ENCODE measurements around the gene PSG2. TPM values are rescaled to one million over a fixed set of nuclear protein-coding genes. Genes with fewer than 3 reads are reported as not detected.
"Not testable (repeated sequence)": the region's sequence is repeated elsewhere in the genome, so short reads cannot be mapped to it uniquely, and the experiment has no call there.

Gene PSG2
- total RNA-seq, 1 donor from 2014 or later = not detected

- DNase-seq = not testable (repeated sequence)
These were observed 20.1 kb downstream of the PSG2 start for GRCh38 chr19:43062418-43062817.

DNA sequence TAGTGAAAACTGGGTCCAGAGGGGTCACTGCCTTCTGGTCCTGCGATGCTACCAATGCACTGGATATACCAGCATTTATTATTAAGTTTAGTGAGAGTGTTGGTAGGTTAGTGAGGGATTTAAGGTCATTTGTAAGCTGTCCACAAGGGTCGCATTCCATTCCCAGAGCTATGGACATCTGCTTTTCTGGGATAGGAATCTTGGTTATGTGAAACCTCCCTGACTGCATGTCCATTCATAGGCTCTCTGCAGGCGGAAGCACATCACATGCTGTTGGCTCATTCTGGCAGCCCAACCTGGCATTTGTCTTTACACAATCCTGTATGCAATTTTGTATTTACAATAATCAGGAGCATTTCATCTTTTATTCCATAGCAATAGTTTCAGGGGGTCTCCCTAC is 21.2 kb downstream of the PSG2 start:
- DNase-seq = not testable (repeated sequence)

GRCh38 chr19:43060254-43060653 is 22.2 kb downstream of the PSG2 start:
- DNase-seq = not testable (repeated sequence)

DNA sequence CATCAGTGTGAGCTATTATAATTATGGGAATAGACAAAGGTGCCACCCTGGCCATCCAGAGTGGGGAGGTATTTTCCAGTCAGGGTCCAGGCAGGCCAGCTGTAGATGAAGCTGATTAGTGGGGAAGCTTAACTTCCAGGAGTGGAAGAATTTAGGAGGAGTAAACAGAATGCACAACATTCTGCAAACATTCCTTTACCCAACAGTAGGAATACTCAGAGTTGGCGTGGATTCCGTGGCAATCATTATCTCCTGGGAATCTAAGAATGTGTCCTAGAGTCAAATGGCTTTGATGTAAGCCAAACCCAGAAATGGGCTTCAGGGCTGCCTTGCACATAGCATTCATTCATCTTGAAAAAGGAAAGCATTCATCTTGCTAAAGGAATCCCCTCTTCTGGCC is 23.0 kb downstream of the PSG2 start:
- not testable (repeated sequence) for DNase-seq

DNA sequence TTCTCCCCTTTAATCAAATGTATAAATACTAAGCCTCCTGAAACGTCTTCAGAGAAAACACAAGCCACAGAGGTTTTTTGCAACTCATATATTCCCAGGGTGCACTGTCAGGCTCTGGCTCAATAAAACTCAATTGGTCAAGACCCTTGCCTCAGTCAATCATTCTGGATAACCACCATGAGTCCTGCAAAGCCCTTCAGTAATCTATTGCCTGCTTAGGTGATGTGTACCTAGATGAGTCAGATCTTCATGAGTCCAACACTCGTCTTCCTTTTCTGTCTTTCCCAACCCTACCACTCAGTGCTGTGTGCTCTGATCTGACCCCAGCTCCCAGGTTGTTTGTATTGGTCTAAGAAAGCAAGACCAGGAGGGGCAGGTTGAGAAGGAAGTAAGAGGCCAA is 24.1 kb downstream of the PSG2 start:
- DNase-seq = not testable (repeated sequence)

DNA sequence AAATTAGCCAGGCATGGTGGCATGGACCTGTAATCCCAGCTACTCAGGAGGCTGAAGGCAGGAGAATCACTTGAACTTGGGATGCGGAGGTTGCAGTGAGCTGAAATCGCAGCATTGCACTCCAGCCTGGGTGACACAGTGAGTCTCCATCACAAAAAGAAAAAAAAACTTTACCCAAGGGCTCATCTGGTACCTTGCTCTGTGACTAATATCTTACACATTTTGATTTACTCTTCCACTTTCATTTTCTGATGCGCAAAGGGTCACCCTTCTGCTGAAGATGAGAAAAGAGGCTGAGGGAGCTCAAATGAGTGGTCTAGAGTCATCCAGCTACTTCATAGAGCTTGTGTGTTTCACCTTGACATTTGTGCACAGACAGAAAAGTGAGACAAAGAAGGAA is 34.5 kb downstream of the PSG2 start:
- DNase-seq = not testable (repeated sequence)

DNA sequence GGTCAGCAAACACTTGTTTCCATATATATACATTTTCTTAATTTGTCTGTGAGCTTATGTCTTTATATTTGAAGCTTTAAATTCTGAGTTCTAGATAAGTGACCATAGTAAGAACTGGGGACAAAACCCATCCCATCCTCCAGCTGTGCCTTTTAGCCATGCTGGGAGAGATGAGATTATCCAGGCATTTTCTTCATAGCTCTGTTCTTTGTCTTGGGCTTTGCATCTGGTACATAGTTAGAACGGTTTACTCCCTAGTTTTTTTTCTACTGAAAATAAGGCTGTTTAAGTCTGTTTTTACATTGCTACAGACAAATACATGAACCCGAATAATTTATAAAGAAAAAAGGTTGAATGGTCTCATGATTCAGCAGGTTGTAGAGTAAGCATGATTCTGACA is 35.9 kb downstream of the PSG2 start:
- not testable (repeated sequence) for DNase-seq

GRCh38 chr19:43043492-43044180 is 38.9 kb downstream of the PSG2 start:
- DNase-seq = not testable (repeated sequence)

GRCh38 chr19:43031645-43032044 is 50.9 kb downstream of the PSG2 start:
- peak; percentile 60 for DNase-seq

DNA sequence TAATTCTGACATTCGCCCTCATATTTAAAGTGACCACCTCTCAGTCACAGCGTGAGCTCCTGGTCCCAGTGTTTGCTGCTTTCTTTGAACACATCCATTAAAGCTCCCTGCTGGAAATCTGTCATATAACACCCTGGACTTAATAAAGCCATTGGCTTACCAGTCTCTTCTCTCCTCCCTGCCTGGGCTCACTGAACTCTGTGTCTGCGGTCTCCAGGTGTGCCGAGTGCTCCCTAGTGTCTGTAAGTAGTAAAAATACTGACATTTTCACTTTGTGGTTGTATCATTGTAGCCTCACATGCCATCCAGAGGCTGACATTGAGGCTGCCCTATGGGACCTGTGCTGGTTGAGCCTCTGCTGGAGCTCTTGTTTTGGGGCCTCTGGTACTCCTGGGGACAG is 53.6 kb downstream of the PSG2 start:
- no peak for DNase-seq

DNA sequence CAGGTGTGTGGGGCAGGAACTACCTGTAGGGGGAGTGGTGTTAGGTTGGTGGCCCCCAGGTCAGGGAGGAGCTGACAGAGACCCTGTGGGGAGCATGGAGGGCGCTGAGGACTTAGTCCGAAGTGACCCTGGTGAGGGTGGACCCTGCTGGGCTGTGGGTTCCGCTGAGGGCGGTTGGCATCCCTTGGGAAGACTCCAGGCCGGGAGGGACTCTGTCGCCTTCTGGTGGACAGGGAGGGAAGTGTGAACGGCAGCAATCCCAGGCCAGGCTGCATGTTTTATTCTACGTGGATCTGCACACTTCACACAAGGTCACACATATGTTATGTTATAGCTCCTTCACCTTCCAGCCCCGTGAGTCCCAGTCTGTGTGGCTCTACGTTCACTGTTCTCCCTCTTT is 54.5 kb downstream of the PSG2 start:
- peak; percentile 19 for DNase-seq

- not testable (repeated sequence) for DNase-seq
These were observed 55.4 kb downstream of the PSG2 start for GRCh38 chr19:43027061-43027460.

GRCh38 chr19:43026369-43026768 is 56.1 kb downstream of the PSG2 start, which contains the start of gene PSG11:
PSG11 (minus strand) TSS chr19:43026469; CDS start chr19:43026372, 97 bp downstream.
- not testable (repeated sequence) for DNase-seq

GRCh38 chr19:43022098-43022497 is 60.4 kb downstream of the PSG2 start:
- peak; percentile 57 for DNase-seq

- peak; percentile 45 for DNase-seq
These were observed 60.9 kb downstream of the PSG2 start for GRCh38 chr19:43021629-43022028.

- peak; percentile 17 for DNase-seq
These were observed 62.9 kb downstream of the PSG2 start for GRCh38 chr19:43019588-43019987.

Other genes with a start within 250 kb of the PSG2 start
- under 0.01 TPM in 1 of 2 replicates, not detected in the other for gene PSG1, start 203.0 kb downstream of the PSG2 start, total RNA-seq
- gene PSG6, start 164.8 kb downstream of the PSG2 start, total RNA-seq = not detected in 2 replicates
- gene PSG7, start 145.5 kb downstream of the PSG2 start, total RNA-seq = not detected in 2 replicates
- gene PSG11, start 56.2 kb downstream of the PSG2 start, total RNA-seq = not detected in 2 replicates
- 0.09 TPM in 1 of 2 replicates, not detected in the other for gene PSG5, start 103.8 kb upstream of the PSG2 start, total RNA-seq
- gene PSG4, start 122.9 kb upstream of the PSG2 start, total RNA-seq = 0.14 TPM in 1 of 2 replicates, not detected in the other
- gene PSG9, start 186.8 kb upstream of the PSG2 start, total RNA-seq = 0.19 TPM in 1 of 2 replicates, not detected in the other

Measured in dermis blood vessel endothelial cell (primary cell).